GM12878 (cell line): ENCODE data around the gene TP63. TPM values are rescaled to one million over a fixed set of nuclear protein-coding genes. Genes with fewer than 3 reads are reported as not detected.

Experiments used
- ATAC-seq: fragments of 200-7000 bp; cut with Tn5 transposase; 3 replicates; pipeline ENCODE4 v1.9.1; 2020; ENCODE audit warnings: mild to moderate bottlenecking, moderate library complexity
- BruUV-seq: library from RNA; stranded (reverse); fragments of 400-500 nt; replicated peaks from 2 replicates; lab custom pipeline; 2021; lab: Mats Ljungman, UMichigan
- CTCF ChIA-PET: fragments of 300-600 bp; sonication (Branson Sonifier 250); formaldehyde crosslinking; extraction: SDS; loops from one replicate; lab custom pipeline; 2021; ENCODE audit warnings: inconsistent platforms; lab: Yijun Ruan, JAX
- POLR2A ChIA-PET: fragments of 350-600 bp; formaldehyde crosslinking; extraction: SDS; loops from one replicate; lab custom pipeline; 2021; ENCODE audit warnings: inconsistent platforms; lab: Charles Lee
- RAD21 ChIA-PET: fragments of 300-600 bp; sonication (Branson Sonifier 250); formaldehyde crosslinking; loops from one replicate; lab custom pipeline; 2023; ENCODE audit warnings: antibody characterized with exemption; ENCODE audit not compliant: unreplicated experiment; lab: Charles Lee
- SMC1A ChIA-PET: fragments of 300-600 bp; sonication (Branson Sonifier 250); formaldehyde crosslinking; loops from one replicate; lab custom pipeline; 2023; ENCODE audit not compliant: unreplicated experiment, uncharacterized antibody; lab: Charles Lee
- DNase-seq: peaks from one replicate; pipeline ENCODE4 v3.0.0-alpha.2; 2011; ENCODE audit warnings: low read depth, low spot score
- FAIRE-seq: peaks from 3 replicates; lab custom pipeline; 2011; peaks lifted over from hg19 to GRCh38; lab: Jason Lieb, UNC
- H2AFZ ChIP-seq: 2 replicates; pipeline ENCODE4 v1.6.0; 2011; ENCODE audit warnings: low read depth, low read length, control low read depth; ENCODE audit not compliant: control insufficient read depth
- H3K27ac ChIP-seq: 2 replicates; pipeline ENCODE4 v1.5.1; 2011; ENCODE audit warnings: control low read depth; ENCODE audit not compliant: control insufficient read depth, insufficient read depth
- H3K27me3 ChIP-seq, 2 experiments: replicated peaks in 1 of 2; 2 replicates each; pipeline versions ENCODE4 v1.6.0 to v1.6.1; 2011; ENCODE audit warnings: low read length in 1 of 2; ENCODE audit not compliant: control insufficient read depth in 2 of 2, insufficient read depth in 2 of 2
- H3K36me3 ChIP-seq, 2 experiments: 2 replicates each; pipeline ENCODE4 v1.5.1; 2011; ENCODE audit warnings: low read length in 1 of 2; ENCODE audit not compliant: control insufficient read depth in 2 of 2, insufficient read depth in 2 of 2
- H3K4me1 ChIP-seq: 2 replicates; pipeline ENCODE4 v1.6.1; 2011; ENCODE audit warnings: mild to moderate bottlenecking, low read length, moderate library complexity, mixed read lengths; ENCODE audit not compliant: control insufficient read depth, insufficient read depth
- H3K4me2 ChIP-seq: 2 replicates; pipeline ENCODE4 v1.6.0; 2011; ENCODE audit warnings: control low read depth; ENCODE audit not compliant: control insufficient read depth, insufficient read depth
- H3K4me3 ChIP-seq: fragments of 200-600 bp; sonication (generic); 2 replicates; pipeline ENCODE4 v1.5.1; 2016
- H3K79me2 ChIP-seq: 2 replicates; pipeline ENCODE4 v1.6.0; 2011; ENCODE audit warnings: low read length; ENCODE audit not compliant: control insufficient read depth, insufficient read depth
- H3K9ac ChIP-seq: 2 replicates; pipeline ENCODE4 v1.8.0; 2011; ENCODE audit warnings: low read length, control low read depth, mixed read lengths; ENCODE audit not compliant: control insufficient read depth, insufficient read depth
- H3K9me3 ChIP-seq: replicated peaks from 3 replicates; pipeline ENCODE4 v1.5.1; 2011; ENCODE audit warnings: mild to moderate bottlenecking, low read length; ENCODE audit not compliant: control insufficient read depth, insufficient read depth
- H4K20me1 ChIP-seq: 2 replicates; pipeline ENCODE4 v1.6.0; 2011; ENCODE audit not compliant: control insufficient read depth, insufficient read depth
- BCL3 ChIP-seq: IDR thresholded peaks from 2 replicates; pipeline ENCODE4 v1.6.1; 2011; ENCODE audit warnings: borderline replicate concordance, low read depth, mild to moderate bottlenecking, moderate library complexity, low read length; ENCODE audit not compliant: insufficient read depth, poor library complexity, severe bottlenecking
- DPF2 ChIP-seq: fragments of 450-650 bp; IDR thresholded peaks from 2 replicates; pipeline ENCODE4 v1.6.1; 2017; ENCODE audit warnings: mild to moderate bottlenecking
- FOXK2 ChIP-seq: fragments of 450-650 bp; IDR thresholded peaks from 2 replicates; pipeline ENCODE4 v1.6.1; 2017; ENCODE audit warnings: mild to moderate bottlenecking, moderate library complexity
- IKZF1 ChIP-seq: fragments of 450-650 bp; conservative IDR thresholded peaks from 2 replicates; pipeline ENCODE4 v1.6.1; 2017; ENCODE audit warnings: antibody characterized with exemption, mild to moderate bottlenecking
- JUNB ChIP-seq: IDR thresholded peaks from 2 replicates; pipeline ENCODE4 v1.6.1; 2016; ENCODE audit warnings: antibody characterized with exemption, mild to moderate bottlenecking
- MLLT1 ChIP-seq: fragments of 450-650 bp; IDR thresholded peaks from 2 replicates; pipeline ENCODE4 v1.6.1; 2016; ENCODE audit warnings: mild to moderate bottlenecking
- TCF12 ChIP-seq: IDR thresholded peaks from 2 replicates; pipeline ENCODE4 v1.6.1; 2011; ENCODE audit warnings: low read depth, mild to moderate bottlenecking, low read length
- YBX1 ChIP-seq: fragments of 450-650 bp; IDR thresholded peaks from 2 replicates; pipeline ENCODE4 v1.6.1; 2016; ENCODE audit warnings: antibody characterized with exemption
- YY1 ChIP-seq: IDR thresholded peaks from 2 replicates; pipeline ENCODE4 v1.6.1; 2011; ENCODE audit warnings: low read depth, mild to moderate bottlenecking, low read length
- ZNF207 ChIP-seq: fragments of 450-650 bp; IDR thresholded peaks from 2 replicates; pipeline ENCODE4 v1.6.1; 2014; ENCODE audit warnings: antibody characterized with exemption, mild to moderate bottlenecking, borderline replicate concordance
- ZNF217 ChIP-seq: fragments of 450-650 bp; IDR thresholded peaks from 2 replicates; pipeline ENCODE4 v1.6.1; 2017; ENCODE audit warnings: antibody characterized with exemption, mild to moderate bottlenecking
- ZNF592 ChIP-seq: fragments of 450-650 bp; IDR thresholded peaks from 2 replicates; pipeline ENCODE4 v1.6.1; 2017; ENCODE audit warnings: mild to moderate bottlenecking, moderate library complexity
- WGBS: methylation state at CpG from one replicate; pipeline ENCODE4 v1.1.6; 2016; ENCODE audit warnings: low lambda C conversion rate; ENCODE audit not compliant: insufficient replicate concordance, insufficient coverage; ENCODE audit errors: missing lambda C conversion rate; 5-methylcytosine and 5-hydroxymethylcytosine counted together
- in situ Hi-C: fragments of 300-500 bp; cut with MboI; formaldehyde crosslinking; loops from 9 replicates; pipeline ENCODE4 v1.14.3; 2018; ENCODE audit warnings: mixed read lengths
- intact Hi-C: fragments of 100-400 bp; cut with micrococcal nuclease; formaldehyde crosslinking; loops from one replicate; pipeline ENCODE4 v1.14.2; 2022; ENCODE audit not compliant: unreplicated experiment
- polyA plus RNA-seq, 11 experiments: library from polyadenylated mRNA; depleted of rRNA in 4 of 11; unstranded in 6 of 11; stranded (reverse) in 5 of 11; fragments of >200 nt; fragmentation: Nextera tagmentation in 4 of 11; fragmentation: Illumina TruSeq in 1 of 11; extraction: Ambion mirVana in 4 of 11; extraction: Trizol in 1 of 11; gene quantifications; 1 replicate in 1 of 11; 2 replicates in 10 of 11; pipeline versions ENCODE4 v1.2.1 to v1.2.3, GENCODE V29; 2011 to 2016; ENCODE audit warnings: inconsistent platforms in 2 of 11, missing spikeins in 2 of 11, low read depth in 1 of 11
- total RNA-seq, 4 experiments: library from RNA; depleted of rRNA in 3 of 4; stranded (reverse); fragments of >200 nt in 3 of 4; fragmentation: Illumina TruSeq in 1 of 4; extraction: Trizol in 1 of 4; gene quantifications; 2 replicates each; pipeline versions ENCODE4 v1.2.1 to v1.2.3, GENCODE V29; 2013 to 2021

TP63 gene
- total and polyA plus RNA-seq, 10 of the 15 experiments (the other 5 are each of a cell fraction or from before 2014, with no cell fraction given): 1.4 to 10.8 (median 6.2) TPM

- CTCF ChIA-PET: interaction anchor here (0.6 to 1.4 kb wide), 4 partner anchors 9 to 26 kb away, joined by 3 read pairs; no protein-coding TSS in a partner anchor
- in situ Hi-C loops (no loop called here), intact Hi-C loops (no loop called here)
- FAIRE-seq (no peak), DNase-seq (no peak), ATAC-seq (no peak)
- Histone ChIP-seq H3K27me3 (no peaks in the 10 kb centered on the region), H3K4me1 (no peaks in the 10 kb centered on the region), H3K4me2 (no peak overlapping the region), H2AFZ (no peak overlapping the region; the same call in 1 of the 2 replicates), H3K79me2 (no peaks in the 10 kb centered on the region), H3K9me3 (no peaks in the 10 kb centered on the region), H3K4me3 (no peak overlapping the region), H4K20me1 (no peaks in the 10 kb centered on the region), H3K27ac (no peak overlapping the region), H3K36me3 (0 out of 4 replicates have a peak, but pooled peaks cover 0 to 3% of the 10 kb centered on the region in 2 experiments), H3K9ac (no peak overlapping the region)
- no TSS peak for BruUV-seq
- POLR2A ChIA-PET: interaction anchor here (0.8 to 1.2 kb wide), 2 partner anchors 17 to 188 kb away, joined by 3 read pairs; no protein-coding TSS in a partner anchor
- RAD21 ChIA-PET: interaction anchor here (1.1 kb wide), 1 partner anchor 27 kb away, joined by 3 read pairs; no protein-coding TSS in a partner anchor
- 91% methylated on average over 11 of the region's 11 CpGs for whole genome bisulfite sequencing
- SMC1A ChIA-PET: interaction anchor here (0.6 to 2.4 kb wide), 5 partner anchors 10 to 109 kb away, joined by 3 to 9 read pairs (median 4); no protein-coding TSS in a partner anchor
- TF ChIP-seq ZNF592: no peak
- TF ChIP-seq YBX1: no peak
- no peak for TF ChIP-seq BCL3
- TF ChIP-seq IKZF1: no peak
- TF ChIP-seq FOXK2: no peak
- no peak for TF ChIP-seq TCF12
- no peak for TF ChIP-seq YY1
- TF ChIP-seq DPF2: no peak
- no peak for TF ChIP-seq JUNB
- TF ChIP-seq MLLT1: no peak
- TF ChIP-seq ZNF207: no peak
- no peak for TF ChIP-seq ZNF217
Observed at GRCh38 chr3:189806171-189806951, 175.2 kb downstream of the TP63 start.
